ENCODE data around the gene GLUD1.
"Not testable (repeated sequence)": the region's sequence is repeated elsewhere in the genome, so short reads cannot be mapped to it uniquely, and the experiment has no call there.

DNA sequence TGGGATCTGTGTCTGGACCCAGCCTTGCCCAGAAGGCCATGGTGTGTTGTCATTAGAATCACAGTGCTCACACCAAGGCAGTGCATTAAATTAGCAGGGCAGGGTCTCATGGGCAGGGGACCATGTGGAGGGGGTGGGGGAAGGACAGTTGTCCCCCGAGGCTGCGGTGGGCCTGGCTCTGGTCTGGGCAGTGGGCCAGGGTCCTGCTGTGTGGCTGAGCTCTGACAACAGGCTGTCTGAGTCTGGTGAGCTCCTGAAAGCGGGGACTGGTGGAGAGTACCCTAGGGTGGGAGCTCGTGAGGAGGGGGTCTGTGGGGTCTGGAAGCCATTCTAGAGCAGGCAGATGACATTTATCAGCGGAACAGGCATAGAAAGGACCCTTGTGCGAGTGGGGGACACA is 76.5 kb downstream of the GLUD1 start:
- TF ChIP-seq RAD21 (conservative IDR thresholded peaks at IDR 0.05); EP300 (conservative IDR thresholded peaks at IDR 0.05; ENCODE audit: poor library complexity, severe bottlenecking); SMC3 (conservative IDR thresholded peaks at IDR 0.05; ENCODE audit: poor library complexity); EZH2 (IDR thresholded peaks at IDR 0.05; ENCODE audit: borderline replicate concordance, insufficient read depth, low read length, poor library complexity, severe bottlenecking); POLR2AphosphoS5 (IDR thresholded peaks at IDR 0.05); TAF1 (IDR thresholded peaks at IDR 0.05; ENCODE audit: low read depth); MXI1 (conservative IDR thresholded peaks at IDR 0.05; ENCODE audit: poor library complexity, severe bottlenecking): not testable (repeated sequence)
- TF ChIP-seq, protein P1, sequence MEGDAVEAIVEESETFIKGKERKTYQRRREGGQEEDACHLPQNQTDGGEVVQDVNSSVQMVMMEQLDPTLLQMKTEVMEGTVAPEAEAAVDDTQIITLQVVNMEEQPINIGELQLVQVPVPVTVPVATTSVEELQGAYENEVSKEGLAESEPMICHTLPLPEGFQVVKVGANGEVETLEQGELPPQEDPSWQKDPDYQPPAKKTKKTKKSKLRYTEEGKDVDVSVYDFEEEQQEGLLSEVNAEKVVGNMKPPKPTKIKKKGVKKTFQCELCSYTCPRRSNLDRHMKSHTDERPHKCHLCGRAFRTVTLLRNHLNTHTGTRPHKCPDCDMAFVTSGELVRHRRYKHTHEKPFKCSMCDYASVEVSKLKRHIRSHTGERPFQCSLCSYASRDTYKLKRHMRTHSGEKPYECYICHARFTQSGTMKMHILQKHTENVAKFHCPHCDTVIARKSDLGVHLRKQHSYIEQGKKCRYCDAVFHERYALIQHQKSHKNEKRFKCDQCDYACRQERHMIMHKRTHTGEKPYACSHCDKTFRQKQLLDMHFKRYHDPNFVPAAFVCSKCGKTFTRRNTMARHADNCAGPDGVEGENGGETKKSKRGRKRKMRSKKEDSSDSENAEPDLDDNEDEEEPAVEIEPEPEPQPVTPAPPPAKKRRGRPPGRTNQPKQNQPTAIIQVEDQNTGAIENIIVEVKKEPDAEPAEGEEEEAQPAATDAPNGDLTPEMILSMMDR (IDR thresholded peaks at IDR 0.05; ENCODE audit: poor library complexity, severe bottlenecking): not testable (repeated sequence)
- TF ChIP-seq, protein P2, sequence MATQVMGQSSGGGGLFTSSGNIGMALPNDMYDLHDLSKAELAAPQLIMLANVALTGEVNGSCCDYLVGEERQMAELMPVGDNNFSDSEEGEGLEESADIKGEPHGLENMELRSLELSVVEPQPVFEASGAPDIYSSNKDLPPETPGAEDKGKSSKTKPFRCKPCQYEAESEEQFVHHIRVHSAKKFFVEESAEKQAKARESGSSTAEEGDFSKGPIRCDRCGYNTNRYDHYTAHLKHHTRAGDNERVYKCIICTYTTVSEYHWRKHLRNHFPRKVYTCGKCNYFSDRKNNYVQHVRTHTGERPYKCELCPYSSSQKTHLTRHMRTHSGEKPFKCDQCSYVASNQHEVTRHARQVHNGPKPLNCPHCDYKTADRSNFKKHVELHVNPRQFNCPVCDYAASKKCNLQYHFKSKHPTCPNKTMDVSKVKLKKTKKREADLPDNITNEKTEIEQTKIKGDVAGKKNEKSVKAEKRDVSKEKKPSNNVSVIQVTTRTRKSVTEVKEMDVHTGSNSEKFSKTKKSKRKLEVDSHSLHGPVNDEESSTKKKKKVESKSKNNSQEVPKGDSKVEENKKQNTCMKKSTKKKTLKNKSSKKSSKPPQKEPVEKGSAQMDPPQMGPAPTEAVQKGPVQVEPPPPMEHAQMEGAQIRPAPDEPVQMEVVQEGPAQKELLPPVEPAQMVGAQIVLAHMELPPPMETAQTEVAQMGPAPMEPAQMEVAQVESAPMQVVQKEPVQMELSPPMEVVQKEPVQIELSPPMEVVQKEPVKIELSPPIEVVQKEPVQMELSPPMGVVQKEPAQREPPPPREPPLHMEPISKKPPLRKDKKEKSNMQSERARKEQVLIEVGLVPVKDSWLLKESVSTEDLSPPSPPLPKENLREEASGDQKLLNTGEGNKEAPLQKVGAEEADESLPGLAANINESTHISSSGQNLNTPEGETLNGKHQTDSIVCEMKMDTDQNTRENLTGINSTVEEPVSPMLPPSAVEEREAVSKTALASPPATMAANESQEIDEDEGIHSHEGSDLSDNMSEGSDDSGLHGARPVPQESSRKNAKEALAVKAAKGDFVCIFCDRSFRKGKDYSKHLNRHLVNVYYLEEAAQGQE (IDR thresholded peaks at IDR 0.05; ENCODE audit: borderline replicate concordance): not testable (repeated sequence)

Data from neural cell (in vitro differentiated cells).